Dedifferentiated amniotic fluid mesenchymal stem cell (primary cell): ENCODE results near the gene CACNA1A.

ENCODE experiments used
- DNase-seq: peaks from one replicate; pipeline ENCODE4 v3.0.0-alpha.2; 2016; ENCODE audit errors: extremely low spot score

CACNA1A gene

GRCh38 chr19:13309864-13310263, 196.4 kb downstream of the CACNA1A start:
- no peak for DNase-seq

GRCh38 chr19:13303381-13304129, 202.7 kb downstream of the CACNA1A start:
- DNase-seq, result no peak

- DNase-seq, result no peak
Observed at GRCh38 chr19:13302526-13303270, 203.6 kb downstream of the CACNA1A start.

GRCh38 chr19:13301627-13302334, 204.5 kb downstream of the CACNA1A start:
- DNase-seq, result no peak

- DNase-seq, result no peak
Observed at GRCh38 chr19:13300421-13301030, 205.8 kb downstream of the CACNA1A start.

- DNase-seq, result no peak
Observed at GRCh38 chr19:13299838-13300237, 206.4 kb downstream of the CACNA1A start.

DNA sequence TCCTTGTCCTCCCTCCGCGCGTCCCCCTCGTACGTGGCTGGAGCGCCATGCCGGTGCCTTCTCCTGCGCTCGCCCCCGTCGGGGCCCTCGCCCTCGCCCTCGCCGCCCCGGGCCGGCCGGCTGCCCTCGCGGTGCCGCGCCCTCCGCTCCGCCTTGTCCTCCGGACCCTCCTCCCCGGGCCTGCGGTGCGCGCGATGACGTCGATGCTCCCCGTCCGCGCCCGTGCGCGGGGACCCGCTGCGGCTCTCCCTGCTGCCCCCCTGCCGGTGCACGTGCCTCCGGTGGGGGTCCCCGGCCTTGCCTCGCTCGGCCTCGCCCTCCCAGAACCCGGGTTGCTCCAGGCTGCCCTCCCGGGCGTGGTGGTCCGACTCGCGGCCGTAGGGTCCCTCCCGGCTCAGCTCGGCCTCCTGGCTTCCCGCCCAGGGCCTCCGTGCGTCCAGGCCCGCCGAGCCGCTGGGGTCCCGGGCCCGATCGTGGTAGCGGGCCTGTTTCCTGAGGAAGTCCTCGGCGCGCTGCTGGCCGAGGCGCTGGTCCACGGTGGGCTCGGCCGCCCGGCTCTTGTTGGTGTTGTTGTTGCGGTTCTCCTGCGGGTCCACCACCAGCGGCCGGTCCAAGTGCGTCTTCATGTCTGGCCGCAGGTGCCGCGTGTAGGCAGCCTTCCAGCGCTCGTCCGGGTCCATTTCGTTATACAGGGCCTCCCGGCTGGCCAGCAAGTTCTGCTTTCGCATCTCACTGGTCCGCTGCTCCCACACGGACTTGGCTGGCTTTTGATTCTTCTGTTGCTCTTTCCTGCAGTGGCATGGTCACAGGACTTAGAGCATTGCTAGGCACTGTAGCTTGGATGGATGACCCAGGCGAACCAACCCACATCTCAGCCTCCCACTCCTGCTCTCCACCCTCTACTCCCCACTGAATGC, 207.5 kb downstream of the CACNA1A start:
- no peak for DNase-seq

DNA sequence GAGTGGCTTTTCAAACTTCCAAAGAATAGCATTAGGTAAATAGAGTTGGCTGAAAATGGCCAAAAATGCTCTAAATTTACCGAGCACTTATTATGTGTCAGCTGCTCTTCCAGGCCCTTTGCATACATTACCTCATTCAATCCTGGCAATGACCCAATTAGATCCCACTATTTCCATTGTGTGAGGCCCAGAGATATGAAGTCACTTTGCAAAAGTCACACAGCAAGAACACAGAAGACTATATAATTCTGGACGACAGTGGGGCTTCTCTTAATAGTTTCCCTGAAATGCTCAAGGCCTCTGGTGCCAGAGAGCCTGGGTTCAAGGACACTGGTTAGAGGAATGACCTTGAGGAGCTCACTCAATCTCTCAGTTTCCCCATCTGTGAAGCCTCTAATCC, 209.3 kb downstream of the CACNA1A start:
- DNase-seq, result no peak

DNA sequence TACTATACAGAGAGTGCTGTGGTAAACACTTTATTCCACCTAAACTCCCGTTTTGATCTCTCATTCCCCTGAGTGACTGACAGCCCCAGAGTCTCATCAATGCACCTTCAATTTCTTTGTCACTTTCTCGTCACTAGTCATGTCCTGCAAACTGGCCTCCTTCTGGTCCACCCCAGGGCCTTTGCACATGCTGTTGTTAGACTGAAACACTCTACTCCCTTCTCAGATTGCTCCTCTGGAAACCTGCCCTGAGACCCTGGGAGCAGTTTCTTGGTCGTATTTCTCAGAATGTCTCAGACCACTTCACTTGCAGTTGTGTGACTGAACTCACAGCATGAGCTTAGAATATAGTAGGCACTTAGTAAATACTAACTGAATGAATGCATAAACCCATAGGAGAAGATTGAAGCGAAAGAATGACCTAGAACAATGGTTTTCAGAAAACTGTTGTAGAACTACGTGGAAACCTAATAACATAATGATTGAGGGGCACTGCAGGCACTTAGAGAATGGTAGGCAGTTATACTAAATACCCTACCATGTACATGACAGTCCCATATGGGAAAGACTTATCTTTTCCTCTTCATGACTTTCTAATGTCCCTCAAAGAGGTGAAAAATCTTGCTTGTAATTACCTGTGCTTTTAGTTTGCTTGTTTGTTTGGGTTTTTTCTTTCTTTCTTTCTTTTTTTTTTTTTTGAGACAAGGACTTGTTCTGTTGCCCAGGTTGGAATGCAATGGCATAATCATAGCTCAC, 211.3 kb downstream of the CACNA1A start:
- DNase-seq, result no peak

DNA sequence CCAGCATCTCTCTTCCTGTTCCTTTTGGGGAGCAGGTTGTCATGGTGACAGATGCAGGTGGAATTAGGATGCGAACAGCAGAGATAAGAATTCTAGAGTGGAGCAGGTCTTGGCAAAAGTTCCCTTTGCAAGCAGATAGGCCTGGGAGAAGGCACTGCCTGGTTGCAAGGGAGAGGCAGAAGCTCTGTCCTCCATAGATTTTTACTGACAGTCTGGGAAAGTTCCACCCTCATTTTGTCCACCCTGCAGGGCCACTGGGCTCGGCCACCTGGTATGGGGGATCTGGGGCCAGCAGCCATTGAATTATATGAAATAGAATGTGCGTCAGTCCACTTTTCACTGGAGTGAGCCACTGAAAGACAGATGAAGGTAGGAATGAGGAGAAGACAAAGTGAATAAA, 214.4 kb downstream of the CACNA1A start:
- no peak for DNase-seq

GRCh38 chr19:13290741-13291140, 215.5 kb downstream of the CACNA1A start:
- no peak for DNase-seq

DNA sequence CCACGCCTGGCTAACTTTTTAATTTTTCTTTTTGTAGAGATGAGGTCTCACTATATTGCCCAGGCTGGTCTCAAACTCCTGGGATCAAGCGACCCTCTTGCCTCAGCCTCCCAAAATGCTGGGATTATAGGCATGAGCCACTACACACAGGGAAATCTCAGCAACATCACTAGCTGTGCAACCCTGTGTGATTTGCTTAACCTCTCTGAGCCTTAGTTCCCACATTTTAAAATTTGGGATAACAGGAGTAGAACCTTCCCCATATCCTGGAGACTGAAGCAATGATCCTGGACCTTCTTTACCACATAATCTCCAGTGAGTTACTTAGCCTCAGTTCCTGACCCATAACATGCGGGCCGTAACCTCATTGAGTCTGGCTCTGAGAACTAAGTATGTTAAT, 217.0 kb downstream of the CACNA1A start:
- no peak for DNase-seq

DNA sequence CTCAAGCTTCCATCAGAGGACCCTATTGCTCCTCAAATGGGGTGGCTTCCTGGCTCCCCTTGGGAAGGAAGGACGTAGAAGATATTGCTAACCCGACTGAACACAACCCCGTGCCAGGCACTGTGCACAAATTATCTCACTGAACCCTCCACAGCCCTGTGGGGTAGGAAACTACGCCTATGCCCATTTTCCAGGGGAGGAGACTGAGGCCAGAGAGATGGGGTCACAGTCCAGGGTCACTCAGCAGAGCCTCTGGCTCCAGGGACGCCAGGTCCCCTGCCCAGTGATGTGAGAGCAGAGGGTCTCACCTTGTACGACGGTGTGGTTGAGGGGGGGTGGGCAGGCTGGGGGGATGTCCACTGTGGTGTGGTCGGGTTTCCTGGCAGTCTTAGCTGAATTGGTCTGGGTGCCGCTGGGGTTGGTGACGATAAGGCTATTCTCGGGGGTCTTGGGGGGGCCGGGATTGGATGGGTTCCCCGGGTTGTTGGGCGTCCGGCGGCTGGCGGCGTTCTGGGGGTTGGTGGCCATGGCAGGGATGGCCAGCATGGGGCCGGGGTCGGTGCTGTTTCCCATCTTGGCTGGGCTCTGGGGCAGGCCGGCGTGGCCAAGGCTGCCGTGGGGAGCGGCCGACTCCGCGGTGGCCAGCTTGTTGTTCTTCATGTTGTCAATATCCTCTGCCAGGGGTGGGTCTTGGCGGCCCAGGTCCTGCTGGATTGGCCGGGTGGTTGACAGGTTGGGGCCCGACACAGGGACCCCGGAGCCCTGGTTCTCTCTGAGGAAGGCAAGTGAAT, 219.9 kb downstream of the CACNA1A start:
- DNase-seq, result no peak

GRCh38 chr19:13284929-13285928, 221.1 kb downstream of the CACNA1A start:
- DNase-seq, result no peak

DNA sequence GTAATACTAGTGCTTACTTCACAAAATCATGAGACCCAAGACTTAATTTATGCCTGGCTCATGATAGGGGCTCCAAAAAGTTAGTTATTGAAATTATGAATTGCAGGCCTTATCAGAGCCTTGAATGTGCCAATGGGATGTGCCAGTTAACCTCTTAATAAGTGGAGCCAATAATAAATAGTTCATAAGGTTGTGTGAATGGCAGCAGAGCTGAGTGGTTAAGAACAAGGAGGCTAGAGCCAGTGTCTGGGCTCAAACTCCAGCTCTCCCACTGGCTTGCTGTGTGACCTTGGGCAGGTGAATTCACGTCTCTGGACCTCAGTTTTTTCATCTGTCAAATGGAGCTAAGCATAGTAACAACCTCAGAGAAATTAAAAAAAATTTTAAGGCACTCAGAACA, 222.4 kb downstream of the CACNA1A start:
- DNase-seq, result no peak

DNA sequence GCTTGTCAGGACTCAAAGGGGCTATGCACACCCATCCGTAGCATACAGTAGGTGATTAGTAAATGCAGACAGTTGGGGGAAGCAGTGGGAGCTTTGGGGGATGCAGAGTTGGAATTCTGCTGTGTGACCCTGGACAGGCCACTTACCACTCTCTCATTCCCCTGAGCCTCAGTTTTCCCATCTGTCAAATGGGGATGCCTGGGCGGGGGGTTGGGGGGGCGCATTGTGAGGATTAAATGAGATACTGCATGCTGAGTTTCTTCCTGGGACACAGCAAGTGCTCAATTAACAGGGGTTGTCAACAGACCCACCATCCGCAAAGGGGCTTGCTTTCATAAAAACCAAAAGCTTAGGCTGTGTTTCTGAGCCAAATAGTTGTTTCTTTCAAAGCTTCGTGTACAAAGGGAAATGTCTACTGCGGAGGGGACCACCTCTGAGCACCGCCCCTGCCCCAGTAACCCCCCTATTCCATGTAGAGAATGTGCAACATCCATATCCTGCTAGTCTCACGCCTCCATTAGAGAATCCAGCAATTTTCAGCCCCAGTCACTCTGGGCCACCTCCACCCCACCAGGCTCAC, 223.7 kb downstream of the CACNA1A start:
- DNase-seq, result no peak

- DNase-seq, result no peak
Observed at GRCh38 chr19:13281567-13282291, 224.6 kb downstream of the CACNA1A start.
